HPDE6-E6E7 (cell line): Measurements from ENCODE around the gene ACOT6.
A peak's percentile ranks its signal among the peaks of the same experiment; 100 is the strongest.
"Not testable (repeated sequence)": the region's sequence is repeated elsewhere in the genome, so short reads cannot be mapped to it uniquely, and the experiment has no call there.

ENCODE experiments used
- DNase-seq: peaks from one replicate; pipeline ENCODE4 v3.0.0; 2011; ENCODE audit warnings: missing footprints; ENCODE audit errors: extremely low spot score

The ACOT6 gene

DNA sequence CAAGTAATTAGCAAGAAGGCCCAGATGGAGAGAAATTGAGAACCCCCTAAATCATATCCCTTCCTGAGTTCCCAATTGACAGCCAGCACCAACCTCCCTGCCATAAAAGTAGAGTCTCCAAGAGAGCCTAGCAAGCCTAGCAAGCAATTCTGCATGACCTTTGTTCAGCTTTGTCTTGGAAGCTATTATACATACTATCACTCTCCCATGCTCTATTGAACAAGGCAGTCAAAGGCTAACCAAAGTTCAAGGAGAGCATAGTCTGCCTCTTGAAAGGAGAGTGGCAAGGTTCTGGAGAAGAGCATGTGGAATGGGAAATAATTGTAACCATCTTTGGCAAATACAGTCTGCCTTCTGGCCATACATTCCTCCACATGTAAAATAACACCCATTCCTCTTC lies 12.8 kb upstream of the ACOT6 start:
- no peak for DNase-seq

DNA sequence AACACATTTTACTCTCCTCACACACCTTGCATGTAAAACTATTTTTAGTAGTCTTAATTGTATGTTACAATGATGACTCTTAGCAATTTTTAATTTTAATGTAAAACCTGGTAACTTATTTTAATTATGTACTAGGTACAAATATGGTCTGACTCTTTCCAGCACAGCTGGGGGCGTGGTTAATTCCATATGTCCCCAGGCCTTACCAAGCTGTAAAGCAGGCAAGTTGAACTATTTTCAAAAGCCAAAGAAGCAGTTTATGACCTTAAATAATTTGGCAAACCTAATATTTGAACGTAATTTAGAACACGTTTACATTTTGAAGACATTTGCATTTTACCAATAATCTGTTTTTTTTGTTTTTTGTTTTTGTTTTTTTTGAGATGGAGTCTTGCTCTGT lies 9.3 kb upstream of the ACOT6 start:
- no peak for DNase-seq

DNA sequence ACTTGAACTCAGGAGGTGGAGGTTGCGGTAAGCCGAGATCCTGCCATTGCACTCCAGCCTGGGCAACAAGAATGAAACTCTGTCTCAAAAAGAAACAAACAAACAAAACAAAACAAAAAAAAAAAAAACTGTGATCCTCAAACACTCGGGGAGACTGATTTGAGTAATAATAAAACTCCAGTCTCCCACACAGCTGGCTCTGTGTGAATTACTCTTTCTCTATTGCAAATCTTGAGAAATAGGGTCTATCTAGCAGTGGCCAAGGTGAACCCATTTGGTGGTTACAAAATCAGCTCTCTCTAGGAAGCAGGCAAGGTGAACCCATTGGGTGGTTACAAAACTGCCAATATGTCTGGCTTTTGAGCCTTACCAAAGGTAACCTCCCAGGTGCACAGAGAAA lies 6.0 kb upstream of the ACOT6 start:
- DNase-seq = no peak

DNA sequence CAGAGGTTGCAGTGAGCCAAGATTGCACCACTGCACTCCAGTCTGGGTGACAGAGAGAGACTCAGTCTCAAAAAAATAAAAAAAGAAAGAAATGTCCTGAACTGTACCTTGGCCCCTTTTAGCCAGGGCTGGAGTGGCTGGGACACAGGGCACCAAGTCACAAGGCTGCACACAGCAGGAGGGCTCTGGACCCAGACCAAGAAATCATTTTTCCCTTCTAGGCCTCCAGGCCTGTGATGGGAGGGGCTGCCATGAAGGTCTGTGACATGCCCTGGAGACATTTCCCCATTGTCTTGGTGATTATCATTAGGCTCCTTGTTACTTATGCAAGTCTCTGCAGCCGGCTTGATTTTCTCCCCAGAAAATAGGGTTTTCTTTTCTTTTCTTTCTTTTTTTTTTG lies 5.1 kb upstream of the ACOT6 start:
- DNase-seq = no peak

DNA sequence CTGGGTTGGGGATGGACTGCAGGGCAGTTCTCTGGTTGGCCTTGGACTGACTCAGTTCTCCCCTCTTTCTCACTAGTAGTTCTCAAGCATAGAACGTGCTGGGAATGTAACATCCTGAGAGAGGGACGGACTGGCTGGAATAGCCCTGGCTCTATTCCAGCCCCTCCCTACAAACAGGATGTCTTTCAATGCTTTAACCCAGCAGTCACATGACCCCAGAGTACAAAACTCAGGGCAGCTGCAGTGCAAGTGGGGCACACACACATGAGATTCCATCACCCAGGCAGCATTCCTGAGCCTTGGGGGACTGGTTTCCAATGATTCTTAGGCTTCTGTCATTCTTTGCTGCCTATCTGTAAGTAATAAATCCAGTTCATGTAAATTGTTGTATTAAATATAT lies 1.6 kb upstream of the ACOT6 start:
- no peak for DNase-seq

DNA sequence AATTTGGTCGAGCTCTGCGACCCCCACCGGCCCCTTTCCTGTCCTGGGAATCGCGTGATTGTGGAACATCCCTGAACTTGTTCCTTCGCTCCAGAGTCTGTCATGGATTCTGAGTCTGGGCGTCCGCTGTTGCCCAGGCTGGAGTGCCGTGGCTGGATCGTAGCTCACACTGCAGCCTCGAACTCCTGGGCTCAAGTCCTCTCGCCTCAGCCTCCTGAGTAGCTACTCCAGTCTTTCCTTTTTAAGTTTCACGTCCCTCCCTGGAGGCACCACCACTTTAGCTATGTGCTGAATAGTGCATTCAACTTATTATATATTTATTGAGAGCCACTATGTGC lies 698 bp downstream of the ACOT6 start:
- DNase-seq = no peak

DNA sequence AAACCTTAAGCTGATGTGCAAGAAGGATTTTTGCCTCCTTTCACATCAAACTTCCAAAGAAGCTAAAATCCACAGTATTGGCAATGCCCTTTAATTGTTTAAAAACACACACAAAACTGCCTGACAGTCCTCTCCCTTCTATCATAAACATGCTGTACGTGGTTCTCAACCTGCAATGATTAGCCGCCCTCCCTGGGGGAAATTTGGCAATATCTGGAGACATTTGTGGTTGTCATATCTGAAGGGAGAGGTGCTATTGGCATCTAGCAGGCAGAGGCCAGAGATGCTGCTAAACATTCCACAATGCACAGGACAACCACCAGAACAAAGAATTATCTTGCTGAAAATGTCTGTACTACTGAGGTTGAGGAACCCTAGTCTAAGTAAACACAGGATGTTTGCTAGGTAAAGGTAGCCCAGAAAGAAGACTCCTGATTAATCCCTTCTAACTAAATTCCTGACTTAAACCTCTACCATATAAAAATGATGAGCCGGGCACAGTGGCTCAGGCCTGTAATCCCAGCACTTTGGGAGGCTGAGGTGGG lies 1.2 kb downstream of the ACOT6 start:
- no peak for DNase-seq

DNA sequence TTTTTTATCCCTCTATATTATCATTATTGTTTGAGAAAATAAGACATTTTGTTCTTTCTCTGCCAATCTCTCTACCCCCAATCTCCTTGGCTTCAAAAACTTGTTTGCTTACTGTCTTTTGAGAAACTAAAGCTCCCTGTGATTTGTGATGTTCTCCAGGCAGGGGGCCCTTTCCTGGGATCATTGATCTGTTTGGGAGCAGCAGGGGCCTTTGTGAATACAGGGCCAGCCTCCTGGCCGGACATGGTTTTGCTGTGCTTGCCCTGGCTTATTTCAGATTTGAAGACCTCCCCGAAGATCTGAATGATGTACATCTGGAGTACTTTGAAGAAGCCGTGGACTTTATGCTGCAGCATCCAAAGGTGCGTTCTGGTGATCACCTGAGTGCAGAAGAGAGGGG lies 4.5 kb downstream of the ACOT6 start:
- DNase-seq = no peak

DNA sequence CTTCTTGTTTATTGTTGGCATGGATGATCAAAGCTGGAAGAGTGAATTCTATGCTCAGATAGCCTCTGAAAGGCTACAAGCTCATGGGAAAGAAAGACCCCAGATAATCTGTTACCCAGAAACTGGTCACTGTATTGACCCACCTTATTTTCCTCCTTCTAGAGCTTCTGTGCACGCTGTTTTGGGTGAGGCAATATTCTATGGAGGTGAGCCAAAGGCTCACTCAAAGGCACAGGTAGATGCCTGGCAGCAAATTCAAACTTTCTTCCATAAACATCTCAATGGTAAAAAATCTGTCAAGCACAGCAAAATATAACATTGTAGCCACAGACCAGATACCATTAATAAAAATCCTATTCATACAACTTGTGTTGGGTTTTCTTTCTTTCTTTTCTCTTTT lies 7.2 kb downstream of the ACOT6 start:
- DNase-seq = no peak

DNA sequence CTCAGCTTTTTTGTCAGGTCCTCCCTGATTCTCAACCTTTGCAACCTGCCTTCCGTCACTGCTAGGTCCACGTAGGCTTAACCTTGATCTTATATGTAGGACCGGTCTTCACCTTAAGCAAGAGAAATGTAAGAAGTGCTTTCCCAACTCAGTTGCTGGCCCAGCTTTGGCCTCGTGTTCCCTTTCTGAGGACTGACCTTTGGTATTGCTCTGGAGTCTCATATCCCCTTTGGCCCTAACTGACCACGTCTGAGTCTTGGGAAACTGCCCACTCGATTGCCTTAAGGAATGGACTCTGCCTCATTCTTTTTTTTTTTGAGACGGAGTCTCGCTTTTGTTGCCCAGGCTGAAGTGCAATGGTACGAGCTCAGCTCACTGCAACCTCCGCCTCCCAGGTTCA lies 8.0 kb downstream of the ACOT6 start:
- no peak for DNase-seq

DNA sequence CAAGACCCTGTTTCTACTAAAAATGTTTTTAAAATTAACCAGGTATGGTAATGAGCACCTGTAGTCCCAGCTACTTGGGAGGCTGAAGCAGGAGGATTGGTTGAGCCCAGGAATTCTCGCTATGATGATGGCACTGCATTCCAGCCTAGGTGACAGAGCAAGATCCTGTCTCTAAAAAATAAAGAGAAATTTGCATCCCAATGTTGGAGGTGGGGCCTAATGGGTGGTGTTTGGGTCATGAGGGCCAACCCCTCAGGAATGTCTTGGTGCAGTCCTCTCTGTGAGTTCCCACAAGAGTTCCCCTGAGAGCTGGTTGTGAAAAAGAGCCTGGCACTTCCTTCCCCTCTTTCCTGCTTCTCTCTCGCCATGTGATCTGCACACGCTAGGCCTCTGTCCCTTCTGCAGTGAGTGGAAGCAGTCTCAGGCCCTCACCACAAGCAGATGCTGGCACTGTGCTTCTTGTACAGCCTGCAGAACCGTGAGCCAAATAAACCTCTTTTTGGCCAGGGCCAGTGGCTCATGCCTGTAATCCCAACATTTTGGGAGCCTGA lies 11.3 kb downstream of the ACOT6 start:
- DNase-seq = no peak

DNA sequence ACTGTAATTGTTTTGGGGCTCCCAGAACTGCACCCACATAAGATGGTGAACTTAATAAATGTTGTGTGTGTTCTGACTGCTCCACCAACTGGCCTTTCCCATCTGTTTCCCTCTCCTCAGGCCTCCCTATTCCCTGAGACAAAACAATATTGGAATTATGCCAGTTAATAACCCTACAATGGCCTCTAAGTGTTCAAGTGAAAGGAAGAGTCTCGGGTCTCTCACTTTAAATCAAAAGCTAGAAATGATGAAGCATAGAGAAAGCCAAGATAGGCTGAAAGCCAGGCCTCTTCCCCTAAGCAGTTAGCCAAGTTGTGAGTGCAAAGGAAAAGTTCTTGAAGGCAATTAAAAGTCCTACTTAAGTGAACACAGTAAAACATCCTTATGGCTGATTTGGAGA lies 13.4 kb downstream of the ACOT6 start:
- no peak for DNase-seq

DNA sequence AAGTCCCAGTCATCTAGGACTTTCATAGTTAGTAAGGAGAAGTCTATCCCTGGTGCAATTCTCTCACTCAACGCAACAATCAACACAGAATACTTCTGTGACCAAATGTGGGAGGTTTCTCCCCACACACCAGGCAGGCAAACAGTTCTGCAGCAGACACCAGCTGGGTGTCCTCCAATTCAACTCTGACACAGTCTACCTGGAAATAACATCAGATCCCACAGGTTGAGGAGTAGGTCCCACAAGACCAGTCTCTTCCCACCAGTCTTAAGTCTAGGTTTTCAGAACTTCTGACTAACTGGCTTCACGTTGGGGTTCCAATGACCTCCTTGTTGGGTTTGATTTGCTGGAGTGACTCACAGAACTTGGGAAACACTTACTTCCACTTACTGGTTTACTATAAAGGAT lies 14.8 kb downstream of the ACOT6 start:
- no peak for DNase-seq

DNA sequence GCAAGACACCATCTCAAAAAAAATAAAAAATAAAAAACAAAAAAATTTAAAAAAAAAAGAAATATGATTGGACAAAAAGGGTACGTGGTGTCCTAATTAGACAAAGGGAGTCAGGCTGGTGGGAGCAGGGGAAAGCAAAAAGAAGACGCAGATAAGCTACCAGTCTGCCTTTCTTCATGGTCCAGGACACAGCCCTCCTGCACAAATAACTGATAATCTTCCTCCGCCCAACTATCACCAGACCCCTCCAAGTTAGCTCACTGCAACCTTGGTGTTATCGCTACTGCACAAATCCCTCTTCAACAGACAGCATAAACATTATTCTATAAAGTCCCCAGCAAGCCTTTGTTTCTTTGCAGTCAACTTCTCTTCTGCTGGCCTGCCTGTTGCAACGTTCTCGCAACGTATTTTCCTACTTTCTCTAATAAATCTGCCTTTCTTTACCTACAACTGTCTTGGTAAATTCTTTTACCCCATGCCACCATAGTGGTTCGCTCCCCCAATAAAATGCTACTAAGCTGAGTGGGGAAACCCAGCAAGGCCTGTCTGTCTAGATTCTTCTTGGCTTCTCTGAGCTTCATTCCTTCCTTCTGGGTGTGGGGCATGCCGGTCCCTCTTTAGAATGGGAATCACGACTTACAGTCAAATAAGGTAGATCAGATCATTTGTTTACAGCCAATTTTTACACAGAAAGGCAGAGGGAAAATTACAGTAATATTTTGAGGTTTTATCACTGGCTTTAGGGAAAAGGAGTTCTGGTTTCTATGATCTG lies 17.9 kb downstream of the ACOT6 start:
- no peak for DNase-seq

DNA sequence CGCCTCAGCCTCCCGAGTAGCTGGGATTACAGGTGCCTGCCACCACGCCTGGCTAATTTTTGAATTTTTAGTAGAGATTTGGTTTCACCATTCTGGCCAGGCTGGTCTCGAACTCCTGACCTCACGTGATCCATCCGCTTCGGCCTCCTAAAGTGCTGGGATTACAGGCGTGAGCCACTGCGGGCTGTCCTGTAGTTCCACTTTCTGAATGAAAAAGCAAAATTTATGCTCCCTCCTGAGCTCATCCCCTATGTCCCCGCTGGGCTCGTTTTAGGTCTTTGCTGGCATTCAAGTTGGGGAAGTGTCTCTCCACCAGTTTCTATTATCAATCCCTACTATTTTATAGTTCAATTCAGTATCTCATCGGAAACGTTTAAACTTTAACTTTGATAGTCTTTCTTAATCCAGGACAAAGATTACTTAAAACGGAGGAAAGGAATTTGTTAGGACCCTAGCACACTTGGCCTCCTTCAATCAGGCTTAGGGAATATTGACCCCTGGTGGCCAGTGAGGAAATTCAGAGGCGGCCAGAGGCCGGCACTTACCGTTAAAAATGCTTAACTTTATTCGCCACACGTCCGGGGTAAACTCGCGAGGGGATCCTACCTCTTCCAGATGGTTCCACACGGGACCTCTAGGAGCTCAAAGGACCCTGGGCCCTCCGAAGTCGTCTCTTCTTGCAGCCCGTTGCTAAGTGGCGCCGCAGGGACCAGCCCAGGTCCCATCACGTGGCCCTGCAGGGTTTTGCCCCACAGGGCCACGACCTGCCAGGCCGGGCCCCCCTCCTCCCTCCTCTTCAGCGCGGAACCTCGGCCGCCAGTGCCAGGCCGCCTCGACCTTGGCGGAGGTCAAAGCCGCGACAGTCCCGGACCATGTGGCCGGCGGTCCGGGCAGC lies 21.0 kb downstream of the ACOT6 start:
- DNase-seq = no peak

DNA sequence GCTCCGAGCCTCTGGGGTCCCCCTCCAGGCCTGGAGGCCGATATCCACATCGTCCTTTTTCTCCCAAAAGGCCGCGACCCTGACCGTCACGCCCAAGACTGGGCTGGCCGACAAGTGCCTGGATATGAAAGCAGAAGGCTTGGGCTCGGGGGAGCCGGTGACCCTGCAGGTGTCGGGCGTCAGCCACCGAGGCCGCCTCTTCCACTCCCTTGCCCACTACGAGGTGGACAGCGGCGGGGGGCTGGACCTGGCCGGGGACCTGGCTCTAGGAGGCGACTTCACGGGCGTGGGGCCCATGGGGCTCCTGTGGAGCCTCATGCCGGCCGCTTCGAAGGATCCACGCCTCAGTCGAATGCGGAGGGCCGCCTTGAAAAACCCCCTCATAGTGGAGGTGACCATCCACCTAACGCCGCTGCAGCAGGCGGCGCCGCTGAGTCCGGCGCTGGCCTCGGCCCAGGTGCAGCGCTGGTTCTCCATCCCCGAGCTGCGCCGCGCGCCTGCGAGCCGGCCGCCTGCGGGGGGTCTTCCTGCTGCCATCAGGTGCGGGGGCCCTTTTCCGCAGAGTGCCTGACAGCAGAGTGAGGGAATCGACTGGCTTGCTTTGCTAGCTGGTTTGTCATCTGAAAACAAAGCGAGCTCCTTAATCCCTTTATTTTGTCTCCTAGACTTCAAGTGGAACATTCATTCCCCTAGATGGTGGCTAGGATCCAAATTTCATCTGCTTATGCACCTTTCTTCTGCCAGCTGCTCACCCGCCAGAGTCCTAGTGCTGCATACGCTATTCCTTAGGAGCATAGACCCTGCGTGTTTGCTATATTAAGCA lies 21.9 kb downstream of the ACOT6 start:
- DNase-seq = no peak

DNA sequence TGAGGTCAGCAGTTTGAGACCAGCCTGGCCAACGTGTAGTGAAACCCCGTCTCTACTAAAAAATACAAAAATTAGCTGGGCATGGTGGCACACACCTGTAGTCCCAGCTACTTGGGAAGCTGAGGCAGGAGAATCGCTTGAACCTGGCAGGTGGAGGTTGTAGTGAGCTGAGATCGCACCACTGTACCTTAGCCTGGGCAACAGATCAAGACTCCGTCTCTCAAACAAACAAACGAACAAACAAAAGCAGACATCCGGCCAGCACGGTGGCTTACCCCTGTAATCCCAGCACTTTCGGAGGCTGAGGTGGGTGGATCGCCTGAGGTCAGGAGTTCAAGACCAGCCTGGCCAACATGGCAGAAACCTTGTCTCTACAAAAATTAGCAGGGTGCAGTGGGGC lies 24.0 kb downstream of the ACOT6 start:
- not testable (repeated sequence) for DNase-seq

DNA sequence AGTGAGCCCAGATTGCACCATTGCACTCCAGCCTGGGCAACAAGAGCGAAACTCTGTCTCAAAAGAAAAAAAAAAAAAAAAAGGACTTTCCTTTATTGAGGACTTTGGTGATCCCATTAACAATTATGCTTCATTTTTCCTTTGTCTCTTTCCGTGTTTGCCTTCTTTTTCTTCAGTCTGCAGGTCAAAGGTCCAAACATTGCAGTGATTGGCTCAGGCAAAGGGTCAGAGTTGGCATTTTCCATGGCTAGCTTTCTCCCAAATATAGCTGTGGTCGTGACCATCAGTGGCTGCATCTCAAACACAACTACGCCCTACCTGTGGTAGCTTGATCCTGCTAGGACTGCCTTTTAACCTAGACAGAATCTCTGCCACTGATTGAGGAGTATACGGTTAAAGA lies 25.5 kb downstream of the ACOT6 start:
- no peak for DNase-seq

DNA sequence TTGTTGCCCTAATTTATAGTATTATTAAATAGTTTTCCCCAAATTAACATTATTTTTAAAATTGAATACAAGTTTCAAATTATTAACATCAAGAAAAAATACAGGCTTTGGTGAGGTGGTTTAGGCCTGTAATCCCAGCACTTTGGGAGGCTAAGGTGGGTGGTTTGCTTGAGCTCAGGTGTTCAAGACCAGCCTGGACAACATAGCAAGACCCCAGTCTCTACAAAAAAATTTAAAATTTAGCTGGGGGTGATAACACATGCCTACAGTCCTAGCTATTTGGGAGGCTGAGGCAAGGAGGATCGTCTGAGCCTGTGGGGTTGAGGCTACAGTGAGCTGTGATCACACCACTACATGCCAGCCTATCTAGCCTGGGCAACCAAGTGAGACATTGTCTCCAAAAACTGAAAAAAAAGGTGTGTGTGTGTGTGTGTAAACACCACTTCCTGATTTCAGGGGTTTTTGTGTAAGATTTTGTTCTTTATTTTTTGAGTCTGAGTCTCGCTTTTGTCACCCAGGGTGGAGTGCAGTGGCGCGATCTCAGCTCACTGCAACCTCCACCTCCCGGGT lies 28.6 kb downstream of the ACOT6 start:
- no peak for DNase-seq

DNA sequence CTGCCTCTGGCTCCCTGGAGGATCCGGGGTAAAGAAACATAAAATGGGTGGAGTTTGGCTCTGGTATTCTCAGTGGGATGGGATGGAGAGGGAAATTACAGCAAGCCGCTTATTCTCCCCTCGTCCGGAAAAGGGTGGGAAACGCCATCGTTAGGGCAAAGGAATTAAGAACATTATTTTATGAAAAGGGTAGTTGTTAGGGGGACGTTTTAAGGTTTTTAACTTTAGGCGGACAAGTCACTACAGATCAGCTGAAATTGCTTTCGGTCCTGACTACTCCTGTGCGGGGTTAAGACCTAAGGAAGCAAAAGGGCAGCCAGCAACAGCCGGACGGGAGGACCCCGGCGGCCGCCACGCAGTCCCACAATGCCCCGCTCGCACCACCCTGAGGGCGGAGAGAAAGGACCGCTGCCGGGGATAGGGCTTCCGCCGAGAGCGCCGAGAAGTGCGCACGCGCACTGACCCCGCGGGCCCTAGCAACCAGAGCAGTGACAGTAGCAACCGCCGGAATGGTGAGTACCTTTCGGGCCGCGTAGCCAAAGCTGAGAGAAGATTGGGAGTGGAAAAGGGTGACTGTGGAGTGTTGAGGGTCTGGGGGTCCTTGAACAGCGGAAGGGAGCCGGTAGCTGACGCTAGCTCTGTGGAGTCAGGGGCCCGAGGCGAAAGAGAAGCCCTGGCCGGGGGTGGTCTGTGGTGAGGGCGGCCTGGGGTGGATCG lies 32.4 kb downstream of the ACOT6 start, which contains the start of gene DNAL1:
Gene DNAL1, plus strand, starts transcription at position 456 of the 717 bp plus-strand sequence. Its CDS starts 54 bp downstream, at position 510.
- peak; percentile 96 for DNase-seq

DNA sequence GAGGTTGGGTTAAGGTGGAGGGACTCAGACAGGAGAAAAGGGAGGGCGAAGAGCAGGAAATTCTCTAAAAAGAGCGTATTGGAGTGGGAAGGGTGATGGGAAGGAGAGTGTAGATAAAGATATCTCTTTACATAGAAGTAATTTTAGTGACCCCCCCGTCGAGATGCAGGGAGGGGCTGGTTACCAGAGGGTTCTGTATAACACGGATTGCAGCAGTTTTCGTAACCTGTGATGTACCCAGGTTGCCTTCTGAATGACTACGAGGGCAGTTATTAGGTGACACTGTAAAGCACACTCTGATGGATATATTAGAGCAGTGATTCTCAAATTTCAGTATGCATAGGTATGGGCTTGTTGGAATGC lies 32.9 kb downstream of the ACOT6 start:
- DNase-seq = no peak
